C4-2B (cell line): ENCODE results near the gene F8A1.

Source experiments
- CTCF ChIP-seq: fragments of 450-650 bp; conservative IDR thresholded peaks from 2 replicates; pipeline ENCODE4 v1.5.1; 2017; ENCODE audit warnings: mild to moderate bottlenecking
- ZFX ChIP-seq: fragments of 450-650 bp; IDR thresholded peaks from 2 replicates; pipeline ENCODE4 v1.6.1; 2017

- TF ChIP-seq CTCF (no peak), ZFX (no peak)
Observed at GRCh38 chrX:154902408-154902807, 16.3 kb downstream of the F8A1 start.
